Stimulated activated CD8-positive, alpha-beta memory T cell treated with anti-CD3 and anti-CD28 coated beads, Interleukin-2, amount 100 ng/mL, for 1 hour (primary cell): Measurements from ENCODE around the gene RALB.
A peak's percentile ranks its signal among the peaks of the same experiment; 100 is the strongest.
"Not testable (repeated sequence)": the region's sequence is repeated elsewhere in the genome, so short reads cannot be mapped to it uniquely, and the experiment has no call there.

ENCODE experiments used
- DNase-seq, 2 donors: peaks; one replicate each; pipeline ENCODE4 v3.0.0-alpha.2; 2020; ENCODE audit warnings: low read depth in 2 of 2

RALB gene

GRCh38 chr2:120224735-120225548 lies 27.7 kb upstream of the RALB start:
- DNase-seq: no peak

DNA sequence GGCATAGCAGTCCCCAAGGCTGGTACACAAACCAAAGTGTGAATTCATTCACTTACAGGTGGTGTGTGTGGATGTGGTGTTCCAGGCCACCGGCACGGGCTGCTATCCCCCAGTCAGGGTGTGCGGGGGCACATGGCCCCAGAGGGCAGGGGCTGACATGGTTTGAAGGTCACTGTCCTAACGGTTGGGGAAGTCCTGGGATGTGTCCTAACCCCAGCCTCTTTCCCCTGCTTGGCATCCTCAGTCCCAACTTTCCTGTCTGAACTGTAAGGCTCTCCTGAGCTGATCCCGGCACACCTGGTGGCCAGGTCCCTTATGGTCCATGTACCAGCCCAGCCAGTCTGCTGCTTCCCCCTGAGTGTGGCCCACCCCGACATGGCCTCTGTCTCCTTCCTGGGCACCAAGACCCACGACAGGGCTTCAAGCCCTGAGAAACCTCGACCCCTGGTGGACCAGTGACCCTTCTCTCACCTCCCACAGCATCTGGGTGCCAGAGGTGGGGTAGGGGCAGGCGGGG lies 27.0 kb upstream of the RALB start:
- DNase-seq: no peak

DNA sequence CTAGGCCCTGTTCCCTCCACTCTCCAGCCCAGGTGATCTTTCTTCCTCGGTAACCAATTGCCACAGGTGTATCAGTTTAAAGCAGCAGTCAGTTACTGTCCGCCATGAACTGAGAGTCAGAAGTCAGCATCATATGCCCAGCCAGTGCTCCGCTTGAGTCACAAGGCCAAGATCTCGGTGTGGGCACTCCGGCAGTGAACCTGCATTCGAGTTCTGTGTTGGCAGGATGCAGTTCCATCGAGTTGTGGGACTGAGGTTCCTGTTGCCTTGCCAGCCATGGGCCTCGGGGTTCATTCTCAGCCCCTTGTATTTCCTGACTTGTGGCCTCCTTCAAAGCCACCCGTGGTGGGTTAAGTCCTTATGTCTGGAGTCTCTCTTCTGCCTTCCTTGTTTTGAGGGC lies 26.3 kb upstream of the RALB start:
- no peak for DNase-seq

DNA sequence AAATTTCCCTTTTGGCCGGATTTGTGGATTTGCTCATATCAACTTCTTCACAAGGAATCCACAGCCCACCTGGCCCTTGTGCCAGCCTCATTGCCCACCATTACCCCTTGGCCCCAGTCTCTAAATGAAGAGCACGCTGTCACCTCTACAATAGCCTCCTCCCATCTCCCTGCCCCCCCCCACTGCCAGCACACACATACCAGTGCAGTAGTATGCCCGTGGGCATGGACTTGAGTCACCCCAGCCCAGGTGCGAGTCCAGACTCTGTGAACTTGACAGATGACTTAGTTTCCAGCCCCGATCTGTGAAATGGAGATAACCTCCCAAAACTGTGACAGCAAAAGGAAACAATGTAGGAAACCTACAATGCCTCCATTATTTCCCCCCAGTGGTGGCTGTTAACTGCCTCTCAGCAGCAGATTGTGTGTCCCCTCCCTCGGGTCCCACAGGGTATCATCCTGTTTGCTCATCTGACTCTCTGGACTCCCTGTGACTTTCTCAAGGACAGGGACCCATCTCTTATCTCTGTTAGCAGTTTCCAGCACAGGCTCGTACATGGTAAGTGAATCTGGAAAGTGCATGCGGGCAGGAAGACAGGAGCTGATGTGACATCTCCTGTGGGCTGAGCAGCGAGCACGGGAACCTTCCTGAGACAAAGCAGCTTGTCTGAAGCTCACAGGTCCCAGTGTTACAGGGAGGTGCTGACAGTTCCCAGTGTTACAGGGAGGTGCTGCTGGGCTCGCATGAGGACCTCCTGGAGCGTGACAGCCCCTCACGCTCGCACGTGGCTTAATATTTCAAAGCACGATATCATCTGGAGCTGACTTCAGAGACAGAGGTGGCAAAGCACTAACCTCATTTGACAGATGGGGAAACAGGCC lies 25.3 kb upstream of the RALB start:
- no peak for DNase-seq

- DNase-seq: no peak
These were observed 24.1 kb upstream of the RALB start for GRCh38 chr2:120228503-120228902.

DNA sequence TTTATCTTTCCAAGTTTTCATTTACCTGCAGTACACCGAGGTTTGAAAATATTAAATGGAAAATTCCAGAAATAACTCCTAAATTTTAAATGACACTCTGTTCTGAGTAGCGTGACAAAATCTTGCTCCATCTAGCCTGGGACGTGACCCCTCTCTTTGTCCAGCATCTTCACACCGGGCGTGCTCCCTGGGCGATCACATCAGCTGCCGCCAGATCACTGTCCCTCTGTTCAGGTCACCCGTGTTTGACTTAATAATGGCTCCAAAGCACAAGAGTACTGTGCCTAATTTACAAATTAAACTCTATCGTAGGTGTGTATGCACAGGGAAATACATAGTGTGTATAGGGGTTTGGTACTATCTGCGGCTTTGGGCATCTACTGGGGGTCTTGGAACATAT lies 23.3 kb upstream of the RALB start:
- DNase-seq: no peak

DNA sequence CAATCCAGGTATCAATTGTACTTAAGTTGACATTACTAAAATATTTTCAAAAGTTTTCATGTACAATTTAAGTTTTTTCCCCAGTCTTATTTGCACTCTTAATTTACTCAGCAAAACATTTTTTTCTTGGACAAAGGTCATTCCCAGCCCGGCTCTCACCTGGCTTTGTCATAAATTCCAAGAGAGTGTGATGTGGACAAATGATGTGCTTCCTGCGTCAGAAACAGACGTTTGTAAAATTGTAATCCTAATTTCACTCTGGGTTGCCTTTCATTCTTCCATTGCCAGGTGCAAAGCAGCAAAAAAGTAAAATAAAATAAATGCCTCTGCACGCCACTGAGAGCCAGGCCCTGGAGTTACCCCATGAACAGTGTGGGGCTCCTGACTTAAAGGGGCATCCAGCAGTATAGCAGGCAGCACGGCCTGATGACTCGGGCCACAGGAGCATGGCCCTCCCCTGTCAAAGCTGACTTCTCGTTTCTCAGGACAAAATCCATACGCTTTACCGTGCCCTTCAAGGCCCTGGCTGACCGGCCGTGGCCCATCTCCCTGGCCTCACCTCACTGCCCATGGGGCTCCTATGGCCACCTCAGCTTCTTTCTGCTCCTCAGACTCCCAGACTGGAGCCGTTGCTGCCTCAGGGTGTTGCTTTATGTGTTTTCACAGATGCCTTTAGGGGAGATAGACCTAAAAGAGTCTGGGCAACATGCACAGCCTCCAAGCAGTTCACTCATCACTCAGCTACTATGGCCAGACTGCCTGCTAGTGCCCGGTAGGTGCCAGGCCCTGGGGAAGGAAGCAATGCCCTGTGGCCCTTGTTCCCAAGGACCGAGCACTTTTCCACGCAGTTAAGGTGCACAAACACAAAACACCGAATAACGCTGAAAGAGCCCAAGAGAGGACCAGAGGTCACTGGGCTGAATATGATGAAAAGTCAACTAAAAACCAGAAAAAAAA lies 21.9 kb upstream of the RALB start:
- DNase-seq: no peak

- no peak for DNase-seq
These were observed 21.1 kb upstream of the RALB start for GRCh38 chr2:120231564-120231973.

- DNase-seq: peak; percentile 20 to 41
These were observed 20.5 kb upstream of the RALB start for GRCh38 chr2:120231974-120232635.

- no peak for DNase-seq
These were observed 19.4 kb upstream of the RALB start for GRCh38 chr2:120233292-120233691.

- not testable (repeated sequence) for DNase-seq
These were observed 17.5 kb upstream of the RALB start for GRCh38 chr2:120235158-120235557.

DNA sequence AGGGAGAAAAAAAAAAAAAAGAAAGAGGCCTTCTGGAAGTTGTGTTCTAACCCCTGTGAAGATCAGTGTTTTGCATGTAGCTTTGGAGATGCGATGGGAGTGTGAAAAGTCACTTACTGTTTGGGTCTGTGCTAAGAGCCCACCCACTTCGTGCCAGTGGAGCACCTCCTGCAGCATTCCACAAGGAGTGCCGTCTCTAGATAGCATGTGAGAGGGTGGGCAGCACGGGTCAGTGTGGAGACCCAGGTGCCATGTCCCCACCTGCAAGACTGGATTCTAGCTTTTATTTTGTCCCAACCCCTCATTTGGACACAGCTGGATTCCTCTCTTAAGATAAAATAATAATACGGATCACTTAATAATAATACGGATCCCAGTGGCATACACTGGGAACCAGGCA lies 17.0 kb upstream of the RALB start:
- no peak for DNase-seq

DNA sequence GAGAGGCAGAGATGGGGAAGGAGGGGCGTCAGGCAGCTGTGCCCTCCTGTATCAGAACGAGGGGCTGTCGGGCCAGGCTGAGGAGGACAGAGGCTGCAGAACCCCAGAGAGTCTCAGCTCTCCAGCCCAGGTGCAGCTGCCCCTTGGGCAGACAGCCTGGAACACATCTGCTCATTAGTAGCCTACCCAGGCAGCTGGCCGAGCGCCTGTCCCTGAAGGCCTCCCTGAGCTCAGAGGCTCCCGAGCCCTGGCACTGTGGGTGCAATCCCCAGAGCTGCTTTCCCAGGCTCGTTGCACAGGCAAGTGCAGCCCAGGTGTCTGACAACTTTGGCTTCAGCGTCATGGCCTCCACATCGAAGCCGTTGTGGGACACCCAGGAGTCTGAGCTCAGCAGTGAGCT lies 16.3 kb upstream of the RALB start:
- DNase-seq: no peak

GRCh38 chr2:120236791-120237190 lies 15.9 kb upstream of the RALB start:
- DNase-seq: no peak

DNA sequence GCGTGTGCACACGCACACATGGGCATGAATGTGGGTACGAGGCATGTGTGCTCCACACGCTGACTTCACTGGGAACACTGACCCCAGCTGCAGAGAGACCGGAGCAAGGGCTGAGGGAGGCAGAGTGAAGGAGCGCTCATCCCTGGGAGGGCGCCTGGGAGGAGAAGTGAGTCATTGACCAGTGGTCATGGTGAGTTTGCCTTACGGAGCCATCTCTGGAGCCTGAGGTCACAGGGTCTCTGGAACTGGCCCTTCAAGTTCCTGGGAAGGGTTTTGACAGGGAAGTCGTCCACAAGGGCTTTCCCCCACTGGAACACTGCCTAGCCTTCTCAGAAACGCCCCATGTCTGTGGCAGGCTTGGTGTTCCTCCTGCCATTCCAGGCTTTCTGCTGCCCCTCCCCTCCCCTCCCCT lies 15.2 kb upstream of the RALB start:
- DNase-seq: no peak

DNA sequence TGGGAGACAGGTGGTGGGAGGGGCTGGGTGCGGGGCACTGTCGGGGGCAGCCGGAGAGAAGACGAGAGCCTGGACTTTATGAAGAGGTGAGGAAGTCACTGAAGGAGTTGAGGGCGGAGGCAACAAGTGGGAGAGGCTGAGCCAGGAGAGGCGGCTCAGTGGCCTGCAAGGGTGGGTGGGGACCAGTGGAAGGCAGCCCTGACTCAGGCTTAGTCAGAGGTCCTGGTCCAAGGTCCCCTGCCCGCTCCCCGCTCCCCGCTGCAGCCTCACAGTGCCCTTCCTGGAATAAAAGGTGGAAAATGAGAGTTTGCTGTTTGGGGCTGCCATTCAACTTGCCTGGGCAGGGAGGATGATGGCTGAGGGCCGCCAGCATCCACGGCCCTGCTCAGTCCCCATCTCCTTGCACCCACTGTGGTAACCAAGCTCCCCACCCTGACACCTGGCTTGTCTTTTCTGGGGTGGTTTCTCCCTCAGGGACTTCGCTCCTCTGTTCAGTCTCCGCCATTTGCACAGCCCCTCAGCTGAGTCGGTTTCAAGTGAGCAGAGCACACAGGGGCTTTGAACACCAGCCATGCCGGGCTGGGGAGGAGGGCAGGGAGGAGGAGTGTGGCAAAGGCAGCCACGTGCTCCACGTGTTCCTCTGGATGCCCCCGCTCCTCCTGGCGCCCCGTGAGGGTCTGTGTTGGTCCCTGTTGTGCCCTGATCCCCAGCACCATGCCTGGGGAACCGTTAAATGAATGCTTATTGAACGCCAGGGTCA lies 13.7 kb upstream of the RALB start:
- DNase-seq: no peak

DNA sequence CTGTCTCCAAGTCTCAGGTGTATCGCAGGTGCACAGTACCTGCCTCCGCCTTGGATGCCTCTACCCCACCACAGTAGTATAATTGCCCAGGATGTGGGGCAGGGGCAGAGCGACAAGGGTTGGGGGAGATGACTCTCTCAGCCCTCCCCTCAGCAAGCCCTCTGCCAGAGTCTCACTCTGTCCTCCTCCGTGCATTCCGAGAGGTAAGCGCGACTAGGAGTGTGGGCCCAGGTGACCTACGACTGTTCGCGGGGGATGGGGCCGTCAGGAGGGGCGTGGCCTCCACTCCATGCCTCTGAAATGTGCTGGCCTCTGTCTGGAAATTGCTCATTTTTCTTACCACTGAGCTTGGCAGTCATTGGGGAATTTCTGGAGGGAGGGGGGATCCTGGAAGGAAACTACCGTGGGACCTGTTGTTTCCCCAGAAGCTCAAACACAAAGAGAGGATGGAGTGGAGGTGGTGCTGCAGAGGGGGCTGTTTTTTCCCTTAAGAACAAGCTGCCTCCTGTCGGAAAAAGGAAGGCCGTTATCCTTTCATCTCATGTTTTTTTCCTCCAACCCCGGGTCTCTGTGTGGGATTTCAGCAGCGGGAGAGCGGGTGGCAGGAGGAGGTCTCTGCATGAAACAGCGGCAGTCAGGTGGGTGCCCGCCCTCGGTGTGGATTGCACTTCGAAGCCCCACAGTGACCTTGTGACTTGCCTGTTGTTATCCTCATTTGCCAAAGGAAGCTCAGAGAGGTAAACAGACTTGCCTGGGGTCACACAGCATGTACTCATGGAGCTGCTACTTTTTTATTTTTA lies 13.0 kb upstream of the RALB start:
- no peak for DNase-seq

DNA sequence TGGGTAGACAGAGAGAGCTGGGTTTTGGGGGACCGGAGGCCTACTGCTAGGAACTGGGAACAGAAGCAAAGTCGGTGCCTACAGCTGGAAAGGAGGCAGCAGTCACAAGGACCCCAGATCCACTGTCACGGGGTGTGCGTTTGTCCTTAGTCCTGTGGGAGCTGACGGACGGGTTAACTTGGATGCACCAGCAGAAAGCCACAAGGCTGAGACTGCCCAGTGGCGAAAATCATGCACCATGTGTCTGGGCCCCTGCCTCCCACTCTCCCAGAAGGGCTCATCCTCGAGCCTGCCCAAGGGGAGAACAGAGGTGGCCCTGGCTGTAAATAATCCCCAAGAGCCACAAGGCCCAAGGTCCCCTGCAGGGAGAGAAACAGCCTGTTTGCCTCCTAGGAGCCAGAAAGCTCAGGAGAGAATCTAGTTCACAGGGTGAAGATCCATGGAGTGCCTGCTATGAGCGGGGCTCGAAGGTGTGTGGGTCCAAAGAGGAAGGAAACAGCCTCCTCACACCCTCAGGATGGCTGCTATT lies 11.7 kb upstream of the RALB start:
- no peak for DNase-seq

DNA sequence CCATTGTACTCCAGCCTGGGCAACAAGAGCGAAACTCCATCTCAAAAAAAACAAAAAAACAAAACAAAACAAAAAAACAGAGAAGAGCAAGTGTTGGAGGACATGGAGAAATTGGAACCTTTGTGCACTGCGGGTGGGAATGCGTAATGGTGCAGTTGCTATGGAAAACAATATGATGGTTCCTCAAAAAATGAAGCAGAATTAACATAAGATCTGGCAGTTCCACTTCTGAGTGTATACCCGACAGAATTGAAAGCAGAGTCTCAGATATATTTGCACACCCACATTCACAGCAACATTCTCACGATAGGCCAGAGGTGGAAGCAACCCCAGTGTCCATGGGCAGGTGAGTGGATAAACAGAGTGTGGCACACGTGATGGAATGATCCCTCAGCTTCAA lies 11.0 kb upstream of the RALB start:
- DNase-seq: no peak
